ENCODE results near the gene GOT1. TPM values are rescaled to one million over a fixed set of nuclear protein-coding genes. Genes with fewer than 3 reads are reported as not detected.

The GOT1 gene
- polyA plus RNA-seq, 4 donors: 23.5 to 105 (median 72.0) TPM

GRCh38 chr10:99431190-99431760 lies 851 bp upstream of the GOT1 start:
- DNase-seq (peak in 1 of 2 donors; percentile 82), FAIRE-seq (no peak)
- WGBS, 3 donors: 0 to 1% (median 0%) methylated on average over 20 of the region's 20 CpGs
- H3K4me1 ChIP-seq (ENCODE audit: control insufficient read depth in 3 of 3, insufficient read depth in 2 of 3, low read depth in 1 of 3, low read length in 2 of 3): peaks cover 0 to 9% (median 0%) of the 10 kb centered on the region in 3 donors
- peak overlapping the region; percentile 52 to 81 (median 67) for H3K4me3 ChIP-seq (ENCODE audit: low read depth in 1 of 3, low read length in 3 of 3)
- H3K27ac ChIP-seq (ENCODE audit: low read depth in 1 of 3, low read length in 2 of 3): peak overlapping the region; percentile 90 to 99 (median 94)
- H3K27me3 ChIP-seq (ENCODE audit: control insufficient read depth in 3 of 3, insufficient read depth in 3 of 3, low read length in 3 of 3): no peaks in the 10 kb centered on the region
- H3K9me3 ChIP-seq (ENCODE audit: control insufficient read depth in 2 of 2, insufficient read depth in 1 of 2, low read depth in 1 of 2, low read length in 1 of 2): no peaks in the 10 kb centered on the region
- peaks cover 0 to 7% (median 3%) of the 10 kb centered on the region in 3 donors for H3K36me3 ChIP-seq (ENCODE audit: control insufficient read depth in 3 of 3, insufficient read depth in 2 of 3, low read depth in 1 of 3, low read length in 3 of 3)

DNA sequence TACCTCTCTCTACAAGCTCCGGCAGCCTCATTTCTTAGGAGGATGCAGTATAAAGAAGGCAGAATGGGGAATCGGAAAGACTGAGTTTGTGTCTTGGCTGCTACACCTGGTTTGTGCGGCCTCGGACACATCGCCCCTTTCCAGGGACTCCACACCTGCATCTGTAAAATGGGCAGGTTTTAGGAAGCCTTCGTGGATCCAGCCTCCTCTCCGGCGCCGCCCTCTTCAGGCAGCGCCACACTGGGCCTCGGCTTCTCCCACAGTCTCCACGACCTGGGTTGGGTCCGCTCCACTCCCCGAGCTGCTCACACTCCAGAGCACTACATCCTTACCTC lies 341 bp downstream of the GOT1 start:
- Histone ChIP-seq H3K9me3 (ENCODE audit: control insufficient read depth in 2 of 2, insufficient read depth in 1 of 2, low read depth in 1 of 2, low read length in 1 of 2) (no peaks in the 10 kb centered on the region), H3K27me3 (ENCODE audit: control insufficient read depth in 3 of 3, insufficient read depth in 3 of 3, low read length in 3 of 3) (no peaks in the 10 kb centered on the region), H3K36me3 (ENCODE audit: control insufficient read depth in 3 of 3, insufficient read depth in 2 of 3, low read depth in 1 of 3, low read length in 3 of 3) (peaks cover 0 to 10% (median 7%) of the 10 kb centered on the region in 3 donors), H3K4me1 (ENCODE audit: control insufficient read depth in 3 of 3, insufficient read depth in 2 of 3, low read depth in 1 of 3, low read length in 2 of 3) (peaks cover 0 to 12% (median 2%) of the 10 kb centered on the region in 3 donors), H3K27ac (ENCODE audit: low read depth in 1 of 3, low read length in 2 of 3) (peak overlapping the region; percentile 67 to 98 (median 97)), H3K4me3 (ENCODE audit: low read depth in 1 of 3, low read length in 3 of 3) (peak overlapping the region; percentile 70 to 82 (median 81))
- DNase-seq: no peak
- FAIRE-seq: no peak
- WGBS, 3 donors: 0 to 6% (median 6%) methylated on average over 13 to 14 of the region's 14 CpGs

GRCh38 chr10:99429517-99430095 lies 818 bp downstream of the GOT1 start:
- Histone ChIP-seq H3K27ac (ENCODE audit: low read depth in 1 of 3, low read length in 2 of 3) (peak overlapping the region in 2 of 3 donors; percentile 97 to 98), H3K4me1 (ENCODE audit: control insufficient read depth in 3 of 3, insufficient read depth in 2 of 3, low read depth in 1 of 3, low read length in 2 of 3) (peaks cover 0 to 12% (median 2%) of the 10 kb centered on the region in 3 donors), H3K27me3 (ENCODE audit: control insufficient read depth in 3 of 3, insufficient read depth in 3 of 3, low read length in 3 of 3) (no peaks in the 10 kb centered on the region), H3K36me3 (ENCODE audit: control insufficient read depth in 3 of 3, insufficient read depth in 2 of 3, low read depth in 1 of 3, low read length in 3 of 3) (peaks cover 0 to 12% (median 11%) of the 10 kb centered on the region in 3 donors), H3K9me3 (ENCODE audit: control insufficient read depth in 2 of 2, insufficient read depth in 1 of 2, low read depth in 1 of 2, low read length in 1 of 2) (no peaks in the 10 kb centered on the region), H3K4me3 (ENCODE audit: low read depth in 1 of 3, low read length in 3 of 3) (peak overlapping the region; percentile 70 to 82 (median 81))
- FAIRE-seq: no peak
- DNase-seq: no peak
- 4 to 18% (median 13%) methylated on average over 6 of the region's 6 CpGs for WGBS, 3 donors

- H3K36me3 ChIP-seq (ENCODE audit: control insufficient read depth in 3 of 3, insufficient read depth in 2 of 3, low read depth in 1 of 3, low read length in 3 of 3): peaks cover 0 to 9% (median 7%) of the 10 kb centered on the region in 3 donors
- no peak for FAIRE-seq
- H3K4me1 ChIP-seq (ENCODE audit: control insufficient read depth in 3 of 3, insufficient read depth in 2 of 3, low read depth in 1 of 3, low read length in 2 of 3): peaks cover 0 to 12% (median 2%) of the 10 kb centered on the region in 3 donors
- WGBS, 3 donors: 55 to 78% (median 62%) methylated on average over 4 of the region's 4 CpGs
- no peak overlapping the region for H3K27ac ChIP-seq (ENCODE audit: low read depth in 1 of 3, low read length in 2 of 3)
- H3K27me3 ChIP-seq (ENCODE audit: control insufficient read depth in 3 of 3, insufficient read depth in 3 of 3, low read length in 3 of 3): no peaks in the 10 kb centered on the region
- no peak overlapping the region for H3K4me3 ChIP-seq (ENCODE audit: low read depth in 1 of 3, low read length in 3 of 3)
- no peaks in the 10 kb centered on the region for H3K9me3 ChIP-seq (ENCODE audit: control insufficient read depth in 2 of 2, insufficient read depth in 1 of 2, low read depth in 1 of 2, low read length in 1 of 2)
- no peak for DNase-seq
Observed at GRCh38 chr10:99427566-99428190, 2.7 kb downstream of the GOT1 start.

DNA sequence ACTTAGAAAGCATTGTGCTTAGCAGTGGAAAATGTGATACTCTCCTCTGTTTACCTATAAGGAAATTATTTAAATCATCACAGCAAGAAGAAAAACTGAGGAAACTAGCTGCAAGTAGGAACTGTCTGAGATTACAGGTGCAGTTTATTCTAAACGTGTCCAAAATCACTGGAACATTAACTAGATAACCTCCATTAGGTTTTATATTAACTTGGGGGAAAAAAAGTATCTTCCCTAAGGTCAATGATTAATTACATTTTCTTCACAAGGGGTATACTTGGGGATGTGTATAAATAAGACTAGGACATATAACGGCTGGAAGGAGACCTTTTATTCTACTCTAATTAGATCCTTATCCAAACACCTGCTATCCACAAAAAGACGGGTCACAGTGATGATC lies 3.7 kb downstream of the GOT1 start:
- FAIRE-seq (no peak), DNase-seq (no peak)
- H3K9me3 ChIP-seq (ENCODE audit: control insufficient read depth in 2 of 2, insufficient read depth in 1 of 2, low read depth in 1 of 2, low read length in 1 of 2): no peaks in the 10 kb centered on the region
- H3K27me3 ChIP-seq (ENCODE audit: control insufficient read depth in 3 of 3, insufficient read depth in 3 of 3, low read length in 3 of 3): no peaks in the 10 kb centered on the region
- H3K4me3 ChIP-seq (ENCODE audit: low read depth in 1 of 3, low read length in 3 of 3): no peak overlapping the region
- WGBS, 3 donors: 14 to 59% (median 39%) methylated on average over 3 of the region's 3 CpGs
- peaks cover 0 to 12% (median 2%) of the 10 kb centered on the region in 3 donors for H3K4me1 ChIP-seq (ENCODE audit: control insufficient read depth in 3 of 3, insufficient read depth in 2 of 3, low read depth in 1 of 3, low read length in 2 of 3)
- H3K36me3 ChIP-seq (ENCODE audit: control insufficient read depth in 3 of 3, insufficient read depth in 2 of 3, low read depth in 1 of 3, low read length in 3 of 3): peaks cover 0 to 9% (median 7%) of the 10 kb centered on the region in 3 donors
- H3K27ac ChIP-seq (ENCODE audit: low read depth in 1 of 3, low read length in 2 of 3): no peak overlapping the region

DNA sequence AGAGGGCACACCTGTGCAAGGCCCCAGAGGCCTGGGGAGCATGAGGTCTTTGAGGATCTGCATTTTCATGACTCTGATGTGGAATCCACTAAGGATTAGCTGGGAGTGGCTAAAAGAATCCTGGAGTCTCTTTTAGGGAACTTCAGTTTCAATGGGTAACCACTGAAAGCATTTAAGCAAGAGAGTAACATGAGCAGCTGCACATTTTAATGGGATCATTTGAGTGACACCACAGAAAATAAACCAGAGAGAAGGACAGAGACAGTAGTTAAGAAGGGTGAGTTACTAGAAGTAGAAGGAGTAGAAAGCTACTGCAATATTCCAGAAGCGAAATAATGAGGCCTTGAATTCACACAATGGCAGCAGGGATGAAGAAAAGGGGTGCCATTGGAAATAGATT lies 5.2 kb downstream of the GOT1 start:
- H3K9me3 ChIP-seq (ENCODE audit: control insufficient read depth in 2 of 2, insufficient read depth in 1 of 2, low read depth in 1 of 2, low read length in 1 of 2): no peaks in the 10 kb centered on the region
- no peaks in the 10 kb centered on the region for H3K27me3 ChIP-seq (ENCODE audit: control insufficient read depth in 3 of 3, insufficient read depth in 3 of 3, low read length in 3 of 3)
- no peak overlapping the region for H3K27ac ChIP-seq (ENCODE audit: low read depth in 1 of 3, low read length in 2 of 3)
- H3K4me1 ChIP-seq (ENCODE audit: control insufficient read depth in 3 of 3, insufficient read depth in 2 of 3, low read depth in 1 of 3, low read length in 2 of 3): peaks cover 0 to 12% (median 2%) of the 10 kb centered on the region in 3 donors
- H3K4me3 ChIP-seq (ENCODE audit: low read depth in 1 of 3, low read length in 3 of 3): no peak overlapping the region
- FAIRE-seq (no peak), DNase-seq (no peak)
- peaks cover under 1 to 12% (median 11%) of the 10 kb centered on the region in 3 donors for H3K36me3 ChIP-seq (ENCODE audit: control insufficient read depth in 3 of 3, insufficient read depth in 2 of 3, low read depth in 1 of 3, low read length in 3 of 3)
- 91 to 100% (median 97%) methylated on average over 1 of the region's 1 CpG for WGBS, 3 donors

DNA sequence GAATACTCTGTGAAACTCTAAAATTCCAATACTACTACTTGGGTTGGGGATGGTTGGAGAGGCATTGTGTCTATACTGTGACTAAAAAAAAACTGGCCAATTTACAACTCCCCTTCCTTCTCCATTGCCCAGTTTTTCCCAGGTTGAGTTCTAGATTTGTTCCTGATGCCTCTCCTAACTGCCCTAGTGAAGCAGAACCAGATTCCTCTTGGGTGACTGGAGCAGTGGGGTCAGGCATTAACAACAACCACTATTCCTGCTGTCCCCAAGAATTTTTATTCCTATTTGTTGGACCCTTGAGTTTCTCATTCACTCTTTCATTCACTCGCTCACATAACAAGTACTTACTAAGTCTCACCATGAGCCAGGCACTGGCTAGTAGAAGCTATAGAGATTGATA lies 5.8 kb downstream of the GOT1 start:
- H3K4me1 ChIP-seq (ENCODE audit: control insufficient read depth in 3 of 3, insufficient read depth in 2 of 3, low read depth in 1 of 3, low read length in 2 of 3): peaks cover 0 to 11% (median 2%) of the 10 kb centered on the region in 3 donors
- H3K36me3 ChIP-seq (ENCODE audit: control insufficient read depth in 3 of 3, insufficient read depth in 2 of 3, low read depth in 1 of 3, low read length in 3 of 3): peaks cover 6 to 15% (median 12%) of the 10 kb centered on the region in 3 donors
- H3K9me3 ChIP-seq (ENCODE audit: control insufficient read depth in 2 of 2, insufficient read depth in 1 of 2, low read depth in 1 of 2, low read length in 1 of 2): no peaks in the 10 kb centered on the region
- no peak overlapping the region for H3K27ac ChIP-seq (ENCODE audit: low read depth in 1 of 3, low read length in 2 of 3)
- no peak overlapping the region for H3K4me3 ChIP-seq (ENCODE audit: low read depth in 1 of 3, low read length in 3 of 3)
- DNase-seq (no peak), FAIRE-seq (no peak)
- no peaks in the 10 kb centered on the region for H3K27me3 ChIP-seq (ENCODE audit: control insufficient read depth in 3 of 3, insufficient read depth in 3 of 3, low read length in 3 of 3)
- WGBS, 3 donors: 99 to 100% (median 100%) methylated on average over 1 of the region's 1 CpG

DNA sequence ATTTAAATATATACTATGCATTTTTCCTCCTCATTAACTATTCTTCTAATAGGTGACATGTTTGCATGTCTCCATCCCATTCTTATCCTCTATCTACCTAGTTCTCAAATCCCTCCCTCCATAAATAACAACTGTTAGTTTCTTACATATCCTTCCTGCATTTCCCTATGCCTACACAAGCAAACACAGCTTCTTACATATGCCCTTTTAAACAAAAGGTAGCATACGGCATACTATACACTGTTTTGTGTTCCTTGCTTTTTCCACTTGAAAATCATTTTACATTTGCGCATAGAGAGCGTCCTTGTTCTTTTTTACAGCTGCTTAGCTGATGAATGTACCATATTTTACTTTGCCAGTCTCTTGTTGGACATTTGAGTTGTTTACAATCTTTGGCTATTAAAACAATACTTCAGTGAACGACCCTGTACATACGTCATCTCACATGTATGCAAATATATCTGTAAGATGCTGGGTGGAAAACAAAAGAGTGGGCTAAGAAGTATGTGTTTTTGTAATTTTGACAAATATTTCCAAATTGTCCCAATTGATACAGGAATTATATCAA lies 7.8 kb downstream of the GOT1 start:
- Histone ChIP-seq H3K36me3 (ENCODE audit: control insufficient read depth in 3 of 3, insufficient read depth in 2 of 3, low read depth in 1 of 3, low read length in 3 of 3) (peaks cover 9 to 19% (median 17%) of the 10 kb centered on the region in 3 donors), H3K9me3 (ENCODE audit: control insufficient read depth in 2 of 2, insufficient read depth in 1 of 2, low read depth in 1 of 2, low read length in 1 of 2) (no peaks in the 10 kb centered on the region), H3K27ac (ENCODE audit: low read depth in 1 of 3, low read length in 2 of 3) (no peak overlapping the region), H3K4me3 (ENCODE audit: low read depth in 1 of 3, low read length in 3 of 3) (no peak overlapping the region), H3K27me3 (ENCODE audit: control insufficient read depth in 3 of 3, insufficient read depth in 3 of 3, low read length in 3 of 3) (no peaks in the 10 kb centered on the region), H3K4me1 (ENCODE audit: control insufficient read depth in 3 of 3, insufficient read depth in 2 of 3, low read depth in 1 of 3, low read length in 2 of 3) (peaks cover 2 to 7% (median 3%) of the 10 kb centered on the region in 3 donors)
- WGBS, 3 donors: 93 to 94% (median 94%) methylated on average over 5 of the region's 5 CpGs
- DNase-seq (no peak), FAIRE-seq (no peak)
